GM18511 (cell line): Measurements from ENCODE around the gene TNS3.

Experiments
- ATAC-seq: cut with Tn5 transposase; IDR thresholded peaks from one replicate; pipeline ENCODE4 v1.9.1; 2021; ENCODE audit warnings: mild to moderate bottlenecking, moderate library complexity; ENCODE audit not compliant: unreplicated experiment

The TNS3 gene

GRCh38 chr7:47526466-47526865 lies 55.4 kb downstream of the TNS3 start:
- no peak for ATAC-seq

DNA sequence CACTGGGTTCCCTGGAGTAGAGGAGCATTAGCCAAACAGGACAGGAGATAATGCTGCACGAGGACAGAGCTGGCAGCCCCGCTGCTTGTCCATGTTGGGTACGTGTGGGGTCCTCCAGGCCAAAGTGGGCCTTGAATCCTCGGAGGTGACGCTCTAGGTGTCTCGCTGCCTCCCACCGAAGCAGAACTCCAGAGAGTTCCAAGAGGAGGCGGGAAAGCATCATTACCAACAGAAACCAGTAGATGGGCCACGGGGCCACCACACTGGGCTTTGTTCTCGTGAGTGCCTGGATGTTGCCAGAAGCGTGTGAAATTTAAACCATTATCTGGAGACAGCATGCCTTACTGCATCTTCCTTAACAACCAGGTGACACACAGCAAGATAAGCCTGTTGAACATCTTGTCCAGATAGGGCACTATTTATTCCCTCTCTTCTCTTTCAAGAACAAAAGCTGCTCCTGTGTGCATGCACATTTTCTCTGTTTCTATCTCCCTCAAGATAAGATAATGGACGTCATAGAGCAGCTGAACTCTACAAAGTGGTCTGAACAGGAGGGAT lies 56.8 kb downstream of the TNS3 start:
- no peak for ATAC-seq

GRCh38 chr7:47523401-47523800 lies 58.5 kb downstream of the TNS3 start:
- no peak for ATAC-seq

GRCh38 chr7:47521816-47522561 lies 59.9 kb downstream of the TNS3 start:
- ATAC-seq, result no peak

DNA sequence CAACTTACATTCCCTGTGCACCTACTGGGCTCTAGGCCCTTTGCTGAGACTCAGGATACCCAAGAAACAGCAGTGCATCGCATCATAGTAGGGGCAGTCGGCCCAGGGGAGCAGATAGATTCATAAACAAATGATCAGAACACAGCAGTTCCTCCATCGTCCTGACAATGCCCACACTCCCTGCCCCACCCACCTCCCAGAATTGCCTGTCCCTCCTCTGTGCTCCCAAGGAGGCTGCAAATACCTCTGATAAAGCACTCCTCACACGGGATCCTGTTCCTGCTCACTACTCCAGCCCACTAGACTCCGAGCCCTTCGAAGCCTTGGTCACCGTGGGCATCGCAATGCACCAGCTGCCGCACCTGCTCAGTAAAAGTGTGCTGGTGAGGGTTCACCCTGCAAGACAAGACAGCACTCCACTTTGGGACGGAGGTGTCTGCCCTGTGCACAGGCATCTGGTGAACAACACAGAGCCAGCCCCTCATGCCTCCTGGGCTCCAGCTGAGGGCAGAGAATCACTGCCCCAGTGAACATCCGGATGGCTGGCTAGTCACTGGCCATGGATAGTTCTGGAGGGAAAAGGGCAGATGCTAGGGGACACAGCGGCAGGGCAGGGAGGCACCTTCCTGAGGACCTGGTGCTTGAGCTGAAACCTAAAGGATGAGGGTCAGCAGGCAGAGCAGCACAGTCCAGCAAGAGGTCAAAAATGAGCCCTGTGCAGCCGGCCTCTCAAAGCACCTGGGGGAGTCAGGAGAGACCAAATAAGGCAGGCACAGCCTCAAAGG lies 60.7 kb downstream of the TNS3 start:
- ATAC-seq, result no peak

DNA sequence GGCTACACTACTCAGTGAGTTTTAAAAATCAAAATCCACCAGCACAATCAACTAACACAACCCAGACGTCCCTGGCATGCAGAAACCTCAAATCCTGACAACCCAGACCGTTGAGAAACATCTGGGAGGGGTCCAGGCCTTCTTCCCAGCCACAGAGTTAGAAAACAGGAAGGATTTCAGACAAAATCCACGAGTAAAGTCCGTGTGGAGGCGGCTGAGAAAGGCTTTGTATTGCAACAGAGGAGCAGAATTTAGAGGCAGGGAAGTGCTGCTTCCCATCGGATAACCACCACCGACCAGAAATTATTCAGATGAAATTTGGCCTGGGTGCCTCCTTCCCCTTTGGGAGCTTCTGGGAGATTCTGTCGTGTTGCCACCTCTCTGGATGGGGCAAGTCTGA lies 61.5 kb downstream of the TNS3 start:
- ATAC-seq, result no peak

DNA sequence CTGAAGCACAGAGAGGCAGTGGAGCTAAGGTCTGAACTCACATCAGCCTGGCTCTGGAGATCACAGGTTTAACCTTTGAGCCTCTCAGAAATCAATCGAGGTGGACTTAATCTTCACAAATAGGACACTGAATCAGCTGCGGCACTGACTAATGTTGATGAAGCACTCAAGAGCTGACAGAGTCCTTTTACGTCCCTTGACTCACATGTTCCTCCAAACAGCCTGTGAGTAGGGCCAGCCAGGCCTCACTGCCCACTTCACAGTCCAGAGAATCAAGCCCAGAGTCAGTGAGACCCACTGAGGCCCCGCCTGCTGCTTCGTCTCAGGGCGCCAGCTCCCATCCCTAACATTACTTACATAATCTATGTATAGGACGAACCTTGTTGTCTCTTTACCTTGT lies 63.1 kb downstream of the TNS3 start:
- ATAC-seq, result no peak

DNA sequence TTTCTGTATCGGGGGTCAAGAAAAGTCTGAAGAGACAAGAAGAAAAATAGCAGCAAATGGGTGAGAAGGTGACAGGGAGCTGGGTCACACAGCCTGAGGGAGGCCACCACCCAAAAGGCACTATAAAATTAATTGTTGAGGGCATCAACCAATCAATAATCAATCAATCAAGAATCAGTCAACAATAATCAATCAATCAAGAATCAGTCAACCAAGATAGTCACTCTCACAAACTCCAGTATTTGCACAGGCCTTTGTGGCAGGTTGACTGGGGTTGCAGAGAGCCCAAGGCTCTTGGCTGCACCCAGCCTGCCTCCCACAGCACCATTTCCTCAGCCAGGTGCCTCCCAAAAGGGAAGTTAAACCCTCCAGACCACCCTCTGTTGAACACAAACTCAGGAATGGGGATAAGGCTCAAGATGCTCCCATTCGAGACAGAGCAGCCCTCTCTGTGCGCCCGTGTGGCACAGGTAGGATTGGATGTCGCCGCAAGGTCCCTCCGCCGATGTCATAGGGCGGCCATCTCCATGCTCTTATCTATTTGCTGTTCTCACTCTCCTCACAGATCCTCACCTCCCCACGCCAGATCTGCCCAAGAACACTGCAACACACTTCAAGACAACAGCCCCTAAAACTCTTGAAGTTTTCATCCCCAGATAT lies 64.0 kb downstream of the TNS3 start:
- ATAC-seq, result no peak

- ATAC-seq, result no peak
Measured at GRCh38 chr7:47516985-47517600, 64.8 kb downstream of the TNS3 start.

- ATAC-seq, result no peak
Measured at GRCh38 chr7:47516386-47516785, 65.5 kb downstream of the TNS3 start.

- ATAC-seq, result no peak
Measured at GRCh38 chr7:47515305-47515834, 66.5 kb downstream of the TNS3 start.

GRCh38 chr7:47514818-47515217 lies 67.1 kb downstream of the TNS3 start:
- no peak for ATAC-seq

DNA sequence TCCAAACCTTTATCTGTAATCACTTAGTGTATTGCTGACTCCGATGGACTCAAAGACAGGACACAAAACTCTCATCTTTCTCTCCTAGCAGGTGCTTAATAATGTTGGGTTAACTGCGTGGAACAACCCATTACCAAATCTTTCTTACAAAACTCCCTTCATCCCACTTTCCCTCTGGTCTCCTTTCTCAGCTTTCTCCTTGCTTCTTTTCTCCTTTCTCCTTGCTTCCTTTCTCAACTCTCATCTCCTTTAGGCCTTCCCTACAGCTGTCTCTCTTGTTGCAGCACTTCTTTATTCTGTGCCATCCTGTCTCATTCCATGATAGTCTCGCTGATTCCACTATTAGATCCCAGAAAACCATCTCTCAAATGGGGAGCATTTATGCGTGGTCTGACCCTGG lies 67.5 kb downstream of the TNS3 start:
- no peak for ATAC-seq

DNA sequence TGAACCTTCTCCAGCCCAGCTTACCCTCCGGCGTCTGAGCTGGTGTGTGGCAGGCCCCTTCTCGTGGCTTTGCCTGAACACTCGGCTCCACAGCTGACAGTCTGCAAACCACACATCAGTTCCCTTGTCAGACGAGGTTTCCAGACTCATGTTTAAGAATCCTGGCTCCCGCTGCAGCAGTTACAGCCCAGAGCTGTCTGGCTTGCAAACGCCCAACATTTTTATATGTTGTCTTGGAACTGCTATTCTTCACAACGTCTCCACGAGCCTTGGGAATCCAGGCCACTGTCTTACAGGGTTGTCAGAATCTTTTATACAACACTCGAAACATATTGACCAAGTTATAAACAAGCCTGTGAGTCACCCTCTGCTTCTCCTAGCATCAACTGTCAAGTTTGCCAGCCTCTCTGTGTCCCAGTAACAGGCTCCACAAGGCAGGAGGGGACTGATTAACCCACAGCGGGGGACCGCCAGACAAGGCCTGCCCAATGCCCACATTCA lies 68.1 kb downstream of the TNS3 start:
- no peak for ATAC-seq

- no peak for ATAC-seq
Measured at GRCh38 chr7:47512481-47513176, 69.3 kb downstream of the TNS3 start.

- ATAC-seq, result no peak
Measured at GRCh38 chr7:47511699-47512370, 70.1 kb downstream of the TNS3 start.

DNA sequence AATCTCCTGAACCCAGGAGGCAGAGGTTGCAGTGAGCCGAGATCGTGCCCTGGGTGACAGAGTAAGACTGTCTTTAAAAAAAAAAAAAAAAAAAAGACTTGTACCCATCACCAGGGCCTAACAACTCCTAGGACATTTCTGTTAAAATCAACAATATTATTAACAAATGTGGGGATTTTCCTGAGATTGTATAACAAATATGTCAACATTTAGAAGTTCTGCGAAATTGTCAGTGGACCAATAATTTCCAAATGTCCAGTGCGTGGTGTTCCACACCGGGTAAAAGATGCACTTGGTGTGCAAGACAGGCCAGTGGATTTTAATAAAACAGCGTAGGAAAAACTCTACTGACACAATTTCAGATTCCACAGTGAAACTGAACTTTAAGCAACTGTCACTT lies 71.1 kb downstream of the TNS3 start:
- ATAC-seq, result no peak

DNA sequence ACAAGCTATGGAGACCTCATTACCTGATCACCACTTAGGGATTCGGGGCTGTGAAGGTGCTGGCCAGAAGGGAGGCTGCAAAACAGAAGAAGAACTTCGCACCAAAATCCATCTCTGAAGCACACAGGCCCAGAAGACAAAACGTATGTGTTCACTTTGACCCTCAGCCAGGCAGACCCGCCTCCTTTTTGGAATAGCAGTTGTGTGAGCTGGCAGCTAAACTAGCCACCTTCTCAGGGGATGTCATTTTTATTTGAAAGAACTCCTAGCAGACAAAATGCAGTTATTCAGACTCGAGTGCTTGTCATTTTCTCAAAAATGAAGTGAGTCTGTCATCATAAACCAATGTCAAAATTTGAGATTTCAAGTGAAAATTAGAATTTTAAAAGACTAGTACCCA lies 71.7 kb downstream of the TNS3 start:
- no peak for ATAC-seq

DNA sequence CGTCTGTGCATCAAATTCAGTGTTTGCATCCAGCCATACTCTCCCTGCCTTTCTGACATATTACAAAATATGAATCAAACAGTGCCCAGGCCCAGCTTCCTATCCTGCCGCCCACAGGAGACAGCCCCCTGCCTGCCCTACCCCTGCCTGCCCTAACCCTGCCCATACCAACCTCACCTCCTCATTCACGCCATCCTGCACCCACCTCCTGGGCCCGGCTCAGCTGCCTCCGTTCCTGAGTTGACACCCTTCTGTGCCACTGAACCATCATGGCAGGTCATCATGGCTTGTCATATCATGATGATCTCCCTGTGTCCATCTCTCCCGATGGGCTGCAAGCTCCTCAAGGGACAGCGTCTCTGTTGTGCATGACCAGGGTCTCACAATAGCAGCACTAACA lies 72.3 kb downstream of the TNS3 start:
- no peak for ATAC-seq
